Endothelial cell of umbilical vein (primary cell): ENCODE measurements around the gene RPRM. TPM values are rescaled to one million over a fixed set of nuclear protein-coding genes. Genes with fewer than 3 reads are reported as not detected.

Experiments
- BruUV-seq: library from RNA; stranded (reverse); fragments of 400-500 nt; replicated peaks from 2 replicates; lab custom pipeline; 2021; lab: Mats Ljungman, UMichigan
- CTCF ChIA-PET: fragments of 300-600, 350-600 bp; sonication (Branson Sonifier 250); formaldehyde crosslinking; loops from one replicate; lab custom pipeline; 2021; ENCODE audit warnings: antibody characterized with exemption, inconsistent platforms; lab: Charles Lee
- POLR2A ChIA-PET: fragments of 300-600, 350-600 bp; sonication (Branson Sonifier 250); formaldehyde crosslinking; loops from one replicate; lab custom pipeline; 2021; ENCODE audit warnings: antibody characterized with exemption, inconsistent platforms; lab: Charles Lee
- DNase-seq: peaks from one replicate; pipeline ENCODE4 v3.0.0-alpha.2; 2011; ENCODE audit warnings: low read depth, low spot score
- FAIRE-seq: peaks from 2 replicates; lab custom pipeline; 2011; peaks lifted over from hg19 to GRCh38; lab: Jason Lieb, UNC
- H2AFZ ChIP-seq: 2 replicates; pipeline ENCODE4 v1.6.0; 2012; ENCODE audit warnings: low read depth, low read length, control low read depth, inconsistent platforms
- H3K27ac ChIP-seq: 2 replicates; pipeline ENCODE4 v1.5.1; 2011; ENCODE audit warnings: low read depth, mild to moderate bottlenecking, control low read depth, low read length, moderate library complexity; ENCODE audit not compliant: insufficient read depth
- H3K27me3 ChIP-seq, 2 experiments: 2 replicates each; pipeline versions ENCODE4 v1.6.0 to v1.6.1; 2011; ENCODE audit warnings: low read length in 2 of 2, mixed read lengths in 1 of 2; ENCODE audit not compliant: control insufficient read depth in 2 of 2, insufficient read depth in 2 of 2
- H3K36me3 ChIP-seq, 2 experiments: 2 replicates in 1 of 2; 3 replicates in 1 of 2; pipeline ENCODE4 v1.5.1; 2011; ENCODE audit warnings: low read length in 2 of 2, mild to moderate bottlenecking in 1 of 2, moderate library complexity in 1 of 2; ENCODE audit not compliant: control insufficient read depth in 2 of 2, insufficient read depth in 2 of 2; ENCODE audit errors: extremely low read depth in 1 of 2
- H3K4me1 ChIP-seq: 3 replicates; pipeline ENCODE4 v1.5.1; 2011; ENCODE audit warnings: mild to moderate bottlenecking, low read length; ENCODE audit not compliant: control insufficient read depth, insufficient read depth; ENCODE audit errors: extremely low read depth
- H3K4me2 ChIP-seq: 2 replicates; pipeline ENCODE4 v1.6.1; 2011; ENCODE audit warnings: low read length, control low read depth, mixed read lengths; ENCODE audit not compliant: insufficient read depth
- H3K4me3 ChIP-seq, 3 experiments: fragments of 200-600 bp in 1 of 3; sonication (generic), shearing (Covaris generic) in 1 of 3; replicated peaks in 1 of 3; 2 replicates each; pipeline ENCODE4 v1.5.1; 2011 to 2016; ENCODE audit warnings: control low read depth in 3 of 3, low read length in 3 of 3, mild to moderate bottlenecking in 2 of 3, inconsistent platforms in 1 of 3, low read depth in 1 of 3, moderate library complexity in 1 of 3; ENCODE audit not compliant: insufficient read depth in 1 of 3
- H3K79me2 ChIP-seq: 2 replicates; pipeline ENCODE4 v1.6.0; 2012; ENCODE audit warnings: low read length, inconsistent platforms; ENCODE audit not compliant: control insufficient read depth, insufficient read depth
- H3K9ac ChIP-seq: replicated peaks from 2 replicates; pipeline ENCODE3; 2011; ENCODE audit warnings: low read length, control low read depth; ENCODE audit not compliant: insufficient read depth; ENCODE audit errors: extremely low read depth
- H3K9me1 ChIP-seq: replicated peaks from 3 replicates; pipeline ENCODE4 v1.6.0; 2011; ENCODE audit warnings: mild to moderate bottlenecking, low read length; ENCODE audit not compliant: control insufficient read depth, insufficient read depth; ENCODE audit errors: extremely low read depth
- H3K9me3 ChIP-seq: replicated peaks from 2 replicates; pipeline ENCODE4 v1.5.1; 2012; ENCODE audit warnings: low read length, inconsistent platforms; ENCODE audit not compliant: control insufficient read depth, insufficient read depth
- H4K20me1 ChIP-seq: replicated peaks from 2 replicates; pipeline ENCODE3; 2011; ENCODE audit warnings: mild to moderate bottlenecking, low read length; ENCODE audit not compliant: control insufficient read depth, insufficient read depth; ENCODE audit errors: extremely low read depth
- EZH2 ChIP-seq: IDR thresholded peaks from 2 replicates; pipeline ENCODE4 v1.6.1; 2012; ENCODE audit warnings: borderline replicate concordance, low read depth, mild to moderate bottlenecking, moderate library complexity, low read length, inconsistent platforms; ENCODE audit not compliant: severe bottlenecking
- FOS ChIP-seq: IDR thresholded peaks from 2 replicates; pipeline ENCODE4 v1.6.1; 2011; ENCODE audit warnings: mild to moderate bottlenecking, low read length, moderate library complexity, borderline replicate concordance; ENCODE audit not compliant: insufficient read depth
- GATA2 ChIP-seq: IDR thresholded peaks from 2 replicates; pipeline ENCODE4 v1.7.0; 2011; ENCODE audit warnings: low read depth, mild to moderate bottlenecking, moderate library complexity, mixed read lengths, low read length; ENCODE audit not compliant: insufficient read length, insufficient read depth
- JUN ChIP-seq: IDR thresholded peaks from 2 replicates; pipeline ENCODE4 v1.6.1; 2011; ENCODE audit warnings: borderline replicate concordance, low read depth; ENCODE audit not compliant: insufficient read length, insufficient read depth
- MYC ChIP-seq: IDR thresholded peaks from one replicate; pipeline ENCODE4 v1.6.1; 2011; ENCODE audit warnings: mild to moderate bottlenecking, low read depth, low read length
- POLR2A ChIP-seq: IDR thresholded peaks from 2 replicates; pipeline ENCODE4 v1.6.1; 2012; ENCODE audit warnings: low read depth, mild to moderate bottlenecking, control low read depth, low read length
- POLR2AphosphoS5 ChIP-seq: IDR thresholded peaks from 2 replicates; pipeline ENCODE4 v1.6.1; 2012; ENCODE audit warnings: low read depth, mild to moderate bottlenecking, control low read depth, low read length, moderate library complexity; ENCODE audit not compliant: insufficient read depth
- dilution Hi-C: fragments of 300-500 bp; cut with MboI; formaldehyde crosslinking; loops from one replicate; pipeline ENCODE4 v1.15.0; 2019; ENCODE audit warnings: low sequenced_read_pairs; ENCODE audit not compliant: extremely low pct_ligation_motif_present
- intact Hi-C: fragments of 100-400 bp; cut with micrococcal nuclease; formaldehyde crosslinking; loops from one replicate; pipeline ENCODE4 v1.10.0; 2022
- polyA plus RNA-seq, 4 experiments: library from polyadenylated mRNA; depleted of rRNA in 3 of 4; stranded (reverse) in 3 of 4; unstranded in 1 of 4; fragments of >200 nt; gene quantifications; 2 replicates each; pipeline versions ENCODE4 v1.2.1 to v1.2.3, GENCODE V29; 2011 to 2012; ENCODE audit warnings: missing spikeins in 1 of 4
- total RNA-seq: library from RNA; stranded (reverse); gene quantifications from 2 replicates; pipeline ENCODE4 v1.2.3, GENCODE V29; 2021
- TF ChIP-seq, protein P1 (sequence below), 2 donors: IDR thresholded peaks; 1 replicate in 1 of 2; 2 replicates in 1 of 2; pipeline ENCODE4 v1.5.1; 2011; ENCODE audit warnings: low read length in 2 of 2, mild to moderate bottlenecking in 2 of 2, moderate library complexity in 2 of 2, control low read depth in 1 of 2, inconsistent platforms in 1 of 2, low read depth in 1 of 2; ENCODE audit not compliant: insufficient read depth in 1 of 2; ENCODE audit errors: extremely low read depth in 1 of 2
- TF ChIP-seq, protein P2 (sequence below): IDR thresholded peaks from 2 replicates; pipeline ENCODE4 v1.6.1; 2011; ENCODE audit not compliant: insufficient read depth, insufficient read length

The RPRM gene
- total and polyA plus RNA-seq, 2 donors (not counting 3 experiments of a cell fraction or from before 2014, with no cell fraction given): not detected

DNA sequence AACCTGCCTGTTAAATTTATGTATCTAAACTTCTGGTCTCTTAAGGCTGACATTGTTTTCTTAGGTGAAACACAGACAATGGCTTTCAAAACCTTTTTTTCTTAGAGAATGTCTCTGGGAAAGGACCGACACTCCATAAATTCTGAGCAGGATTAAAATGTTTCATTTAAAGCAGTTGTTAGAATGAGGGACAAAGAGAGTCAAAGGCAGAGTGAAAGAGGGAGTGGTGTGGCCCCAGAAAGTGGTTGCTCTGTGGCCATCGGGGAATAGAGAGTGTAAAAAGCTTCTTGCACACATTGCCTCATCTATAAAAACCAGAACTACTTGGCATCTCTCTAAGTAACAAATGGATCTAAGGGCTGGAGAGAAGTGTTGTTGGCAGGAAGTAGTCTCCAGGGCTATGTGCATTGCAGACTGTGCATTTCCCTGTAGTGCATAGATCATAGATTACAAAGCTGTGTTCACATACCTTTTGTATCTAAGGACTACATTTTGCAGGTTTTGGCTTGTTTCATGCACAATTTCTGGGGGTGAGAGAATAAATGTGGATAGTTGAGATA is 3.6 kb downstream of the RPRM start:
- Histone ChIP-seq H2AFZ (no peak overlapping the region), H4K20me1 (no peaks in the 10 kb centered on the region), H3K4me3 (no peak overlapping the region), H3K4me2 (no peak overlapping the region), H3K79me2 (no peaks in the 10 kb centered on the region), H3K9me1 (no peaks in the 10 kb centered on the region), H3K36me3 (no peaks in the 10 kb centered on the region), H3K27ac (no peak overlapping the region), H3K4me1 (no peaks in the 10 kb centered on the region), H3K27me3 (peaks cover 23 to 32% of the 10 kb centered on the region in 2 experiments), H3K9me3 (no peaks in the 10 kb centered on the region), H3K9ac (no peak overlapping the region)
- dilution Hi-C loops: no loop called here
- DNase-seq (no peak), FAIRE-seq (no peak)
- intact Hi-C loops: no loop called here
- no peak for TF ChIP-seq MYC
- TF ChIP-seq POLR2AphosphoS5: no peak
- TF ChIP-seq GATA2: no peak
- TF ChIP-seq, protein P1, sequence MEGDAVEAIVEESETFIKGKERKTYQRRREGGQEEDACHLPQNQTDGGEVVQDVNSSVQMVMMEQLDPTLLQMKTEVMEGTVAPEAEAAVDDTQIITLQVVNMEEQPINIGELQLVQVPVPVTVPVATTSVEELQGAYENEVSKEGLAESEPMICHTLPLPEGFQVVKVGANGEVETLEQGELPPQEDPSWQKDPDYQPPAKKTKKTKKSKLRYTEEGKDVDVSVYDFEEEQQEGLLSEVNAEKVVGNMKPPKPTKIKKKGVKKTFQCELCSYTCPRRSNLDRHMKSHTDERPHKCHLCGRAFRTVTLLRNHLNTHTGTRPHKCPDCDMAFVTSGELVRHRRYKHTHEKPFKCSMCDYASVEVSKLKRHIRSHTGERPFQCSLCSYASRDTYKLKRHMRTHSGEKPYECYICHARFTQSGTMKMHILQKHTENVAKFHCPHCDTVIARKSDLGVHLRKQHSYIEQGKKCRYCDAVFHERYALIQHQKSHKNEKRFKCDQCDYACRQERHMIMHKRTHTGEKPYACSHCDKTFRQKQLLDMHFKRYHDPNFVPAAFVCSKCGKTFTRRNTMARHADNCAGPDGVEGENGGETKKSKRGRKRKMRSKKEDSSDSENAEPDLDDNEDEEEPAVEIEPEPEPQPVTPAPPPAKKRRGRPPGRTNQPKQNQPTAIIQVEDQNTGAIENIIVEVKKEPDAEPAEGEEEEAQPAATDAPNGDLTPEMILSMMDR (IDR thresholded peaks at IDR 0.05; ENCODE audit: extremely low read depth in 1 of 2, insufficient read depth in 1 of 2, low read depth in 1 of 2, low read length in 2 of 2): no peak
- TF ChIP-seq, protein P2, sequence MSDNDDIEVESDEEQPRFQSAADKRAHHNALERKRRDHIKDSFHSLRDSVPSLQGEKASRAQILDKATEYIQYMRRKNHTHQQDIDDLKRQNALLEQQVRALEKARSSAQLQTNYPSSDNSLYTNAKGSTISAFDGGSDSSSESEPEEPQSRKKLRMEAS: no peak
- no peak for TF ChIP-seq FOS
- TF ChIP-seq POLR2A: no peak
- TF ChIP-seq EZH2: no peak
- no peak for TF ChIP-seq JUN
- BruUV-seq: no TSS peak
- POLR2A ChIA-PET: no interaction called here
- CTCF ChIA-PET: no interaction called here
